Measurements from ENCODE around the gene KANSL1L. TPM values are rescaled to one million over a fixed set of nuclear protein-coding genes. Genes with fewer than 3 reads are reported as not detected.

Gene KANSL1L, protein sequence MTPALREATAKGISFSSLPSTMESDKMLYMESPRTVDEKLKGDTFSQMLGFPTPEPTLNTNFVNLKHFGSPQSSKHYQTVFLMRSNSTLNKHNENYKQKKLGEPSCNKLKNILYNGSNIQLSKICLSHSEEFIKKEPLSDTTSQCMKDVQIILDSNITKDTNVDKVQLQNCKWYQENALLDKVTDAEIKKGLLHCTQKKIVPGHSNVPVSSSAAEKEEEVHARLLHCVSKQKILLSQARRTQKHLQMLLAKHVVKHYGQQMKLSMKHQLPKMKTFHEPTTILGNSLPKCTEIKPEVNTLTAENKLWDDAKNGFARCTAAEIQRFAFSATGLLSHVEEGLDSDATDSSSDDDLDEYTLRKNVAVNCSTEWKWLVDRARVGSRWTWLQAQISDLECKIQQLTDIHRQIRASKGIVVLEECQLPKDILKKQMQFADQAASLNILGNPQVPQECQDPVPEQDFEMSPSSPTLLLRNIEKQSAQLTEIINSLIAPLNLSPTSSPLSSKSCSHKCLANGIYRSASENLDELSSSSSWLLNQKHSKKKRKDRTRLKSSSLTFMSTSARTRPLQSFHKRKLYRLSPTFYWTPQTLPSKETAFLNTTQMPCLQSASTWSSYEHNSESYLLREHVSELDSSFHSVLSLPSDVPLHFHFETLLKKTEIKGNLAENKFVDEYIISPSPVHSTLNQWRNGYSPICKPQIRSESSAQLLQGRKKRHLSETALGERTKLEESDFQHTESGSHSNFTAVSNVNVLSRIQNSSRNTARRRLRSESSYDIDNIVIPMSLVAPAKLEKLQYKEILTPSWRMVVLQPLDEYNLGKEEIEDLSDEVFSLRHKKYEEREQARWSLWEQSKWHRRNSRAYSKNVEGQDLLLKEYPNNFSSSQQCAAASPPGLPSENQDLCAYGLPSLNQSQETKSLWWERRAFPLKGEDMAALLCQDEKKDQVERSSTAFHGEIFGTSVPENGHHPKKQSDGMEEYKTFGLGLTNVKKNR
- total RNA-seq (2022), result 45.9 and 54.0 TPM in 2 replicates
- Bru-seq, nascent RNA, result percentile 88 among the genes with signal in this experiment
- BruChase-seq, experiment 1, labeled RNA remaining after a 6-hour chase, result percentile 75 among the genes with signal in this experiment
- BruChase-seq, experiment 2, labeled RNA remaining after a 2-hour chase, result percentile 82 among the genes with signal in this experiment
- long read RNA-seq, partial matches to known transcripts, result 1 of 22 reads
- long read RNA-seq, other reads (novel, unspliced or antisense), result 21 of 22 reads

DNA sequence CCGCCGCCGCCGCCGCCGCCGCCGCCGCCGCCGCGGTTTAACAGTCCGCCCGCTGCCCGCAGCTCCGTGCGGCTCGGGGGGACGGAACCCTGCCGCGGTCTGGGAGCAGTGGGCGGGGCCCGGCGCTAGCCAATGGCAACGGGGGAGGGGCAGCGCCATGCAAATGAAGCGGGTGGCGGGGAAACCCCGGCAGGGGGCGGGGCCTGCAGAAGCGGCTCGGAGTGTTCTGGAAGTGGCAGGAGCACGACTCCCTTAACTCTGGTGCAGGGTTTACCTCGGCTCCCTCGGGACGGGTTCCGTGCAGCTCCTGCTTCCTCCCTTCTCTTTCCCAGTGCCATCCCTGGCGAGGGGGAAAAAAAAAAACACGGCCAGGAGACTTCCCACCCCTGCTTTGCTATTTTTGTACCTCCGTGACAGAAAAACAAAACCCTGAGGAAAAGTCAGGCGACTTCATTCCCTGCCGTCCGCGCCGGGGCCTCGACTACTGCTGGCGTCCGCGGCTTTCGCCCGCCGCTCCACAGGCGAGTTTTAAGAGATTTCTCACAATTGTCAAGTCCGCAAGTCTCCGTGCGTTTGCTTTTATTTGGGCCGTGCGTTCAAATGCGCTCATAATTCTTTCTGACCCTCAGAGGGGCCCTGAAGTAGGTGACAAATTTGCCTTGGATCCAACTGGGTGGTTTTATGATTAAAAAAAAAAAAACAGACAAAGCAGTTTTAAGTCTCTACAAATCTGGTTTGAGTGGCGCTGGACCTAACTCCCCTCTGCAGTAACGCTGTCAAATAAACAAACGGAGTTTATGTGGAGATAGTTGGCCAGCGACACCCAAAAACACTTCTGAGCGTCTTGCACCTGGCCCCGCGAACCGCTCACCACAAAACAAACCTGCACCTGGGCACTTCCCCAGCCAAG lies at the start of gene KANSL1L:
Gene KANSL1L (minus strand): TSS at position 101 of the 910 bp plus-strand sequence. CDS start 16,827 bp downstream, outside the sequence.
- H3K36me3 Mint-ChIP-seq (ENCODE audit: insufficient read depth, unreplicated experiment), result peaks cover 51% of the 10 kb centered on the region
- peak within 1 kb of the TSS; percentile 100 for H3K27ac Mint-ChIP-seq (ENCODE audit: unreplicated experiment)
- TF ChIP-seq CTCF (IDR thresholded peaks at IDR 0.05; ENCODE audit: unreplicated experiment), result no peak
- peak; percentile 100 for DNase-seq
- H3K4me3 Mint-ChIP-seq (ENCODE audit: low read depth, unreplicated experiment), result peak within 1 kb of the TSS; percentile 98
- peaks cover 23% of the 10 kb centered on the region for H3K4me1 Mint-ChIP-seq (ENCODE audit: low read depth, unreplicated experiment)
- H3K9me3 Mint-ChIP-seq (ENCODE audit: low read depth, unreplicated experiment), result no peaks in the 10 kb centered on the region
- CTCF ChIA-PET, result interaction anchor here (0.6 to 4.5 kb wide), 4 partner anchors 18 to 617 kb away, joined by 3 to 32 read pairs (median 4); no protein-coding TSS in a partner anchor
- no peaks in the 10 kb centered on the region for H3K27me3 Mint-ChIP-seq (ENCODE audit: unreplicated experiment)
- intact Hi-C loops (cut with micrococcal nuclease; ENCODE audit: unreplicated experiment), result no loop called here
- TSS peak; percentile 73 for BruUV-seq (replicated peaks)

- H3K4me1 Mint-ChIP-seq (ENCODE audit: low read depth, unreplicated experiment), result no peaks in the 10 kb centered on the region
- CTCF ChIA-PET, result no interaction called here
- no peaks in the 10 kb centered on the region for H3K36me3 Mint-ChIP-seq (ENCODE audit: insufficient read depth, unreplicated experiment)
- no peak for DNase-seq
- no peak overlapping the region for H3K4me3 Mint-ChIP-seq (ENCODE audit: low read depth, unreplicated experiment)
- no peaks in the 10 kb centered on the region for H3K9me3 Mint-ChIP-seq (ENCODE audit: low read depth, unreplicated experiment)
- TF ChIP-seq CTCF (IDR thresholded peaks at IDR 0.05; ENCODE audit: unreplicated experiment), result no peak
- BruUV-seq (replicated peaks), result no TSS peak
- intact Hi-C loops (cut with micrococcal nuclease; ENCODE audit: unreplicated experiment), result no loop called here
- no peak overlapping the region for H3K27ac Mint-ChIP-seq (ENCODE audit: unreplicated experiment)
- H3K27me3 Mint-ChIP-seq (ENCODE audit: unreplicated experiment), result no peaks in the 10 kb centered on the region
Measured at GRCh38 chr2:210215120-210215519, 43.9 kb upstream of the KANSL1L start.

- H3K9me3 Mint-ChIP-seq (ENCODE audit: low read depth, unreplicated experiment), result no peaks in the 10 kb centered on the region
- BruUV-seq (replicated peaks), result no TSS peak
- CTCF ChIA-PET, result no interaction called here
- no peaks in the 10 kb centered on the region for H3K36me3 Mint-ChIP-seq (ENCODE audit: insufficient read depth, unreplicated experiment)
- no peak overlapping the region for H3K4me3 Mint-ChIP-seq (ENCODE audit: low read depth, unreplicated experiment)
- TF ChIP-seq CTCF (IDR thresholded peaks at IDR 0.05; ENCODE audit: unreplicated experiment), result no peak
- H3K27me3 Mint-ChIP-seq (ENCODE audit: unreplicated experiment), result no peaks in the 10 kb centered on the region
- no peak overlapping the region for H3K27ac Mint-ChIP-seq (ENCODE audit: unreplicated experiment)
- intact Hi-C loops (cut with micrococcal nuclease; ENCODE audit: unreplicated experiment), result no loop called here
- no peaks in the 10 kb centered on the region for H3K4me1 Mint-ChIP-seq (ENCODE audit: low read depth, unreplicated experiment)
- DNase-seq, result no peak
Measured at GRCh38 chr2:210210185-210210584, 39.0 kb upstream of the KANSL1L start.
